NB4 (cell line): ENCODE measurements around the gene MLN.

Experiments
- CTCF ChIP-seq: IDR thresholded peaks from one replicate; pipeline ENCODE4 v1.5.1; 2012; ENCODE audit warnings: low read depth, low read length
- MYC ChIP-seq: IDR thresholded peaks from 2 replicates; pipeline ENCODE4 v1.6.1; 2011; ENCODE audit warnings: low read depth, low read length

DNA sequence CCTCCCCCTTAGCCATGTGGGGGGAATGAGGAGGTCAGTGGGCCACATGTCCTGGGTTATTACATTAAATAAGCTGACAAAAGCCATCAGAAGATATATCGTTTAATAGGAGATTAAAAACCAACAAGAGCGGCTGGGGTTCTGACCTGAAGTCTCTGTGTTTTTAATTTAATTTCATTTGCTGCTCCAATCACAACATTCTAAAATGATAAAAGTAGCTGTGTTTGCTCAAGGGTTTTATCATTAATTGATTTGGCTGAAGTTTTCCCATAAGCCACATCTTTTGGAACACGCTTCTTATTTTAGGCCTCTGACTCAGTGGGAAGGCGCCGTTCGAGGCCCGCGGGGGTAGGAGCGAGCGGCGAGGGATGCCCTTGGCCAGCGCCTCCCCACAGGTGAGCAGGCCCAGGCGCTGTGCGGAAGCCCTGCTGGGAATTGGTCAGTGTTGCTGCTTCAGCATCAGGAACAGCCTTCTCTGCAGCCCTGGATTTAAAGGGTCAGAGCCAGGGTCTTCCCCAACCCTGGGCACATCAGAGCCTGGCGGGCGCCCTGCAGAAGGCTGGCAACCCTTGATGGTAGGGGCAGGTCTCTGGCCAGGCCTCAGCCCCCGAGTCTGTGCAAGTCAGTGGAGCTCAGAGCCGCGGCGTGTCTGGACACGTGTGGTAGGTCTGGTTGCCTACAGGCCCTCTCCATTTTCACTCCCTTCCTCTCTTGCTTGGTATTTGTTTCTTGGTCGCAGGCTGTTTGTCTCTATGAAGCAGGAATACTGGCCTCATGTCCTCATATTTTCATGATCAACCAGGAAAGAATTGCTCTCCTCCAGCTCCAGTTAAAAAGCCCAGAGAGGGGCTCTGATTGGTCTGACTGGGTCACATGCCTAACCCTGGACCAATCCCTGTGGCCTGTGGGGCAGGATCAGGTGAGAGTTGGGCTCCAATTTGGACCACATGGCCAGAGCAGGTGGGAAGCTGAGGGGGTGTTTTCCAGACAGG, 30.9 kb upstream of the MLN start:
- no peak for TF ChIP-seq MYC
- no peak for TF ChIP-seq CTCF
